Stimulated activated naive CD8-positive, alpha-beta T cell treated with anti-CD3 and anti-CD28 coated beads, Interleukin-15, Interleukin-2, amounts not matched to agents 100 U/mL and 50 U/mL, for 24 hours (primary cell): ENCODE results near the gene STAG1.
"Not testable (repeated sequence)": the region's sequence is repeated elsewhere in the genome, so short reads cannot be mapped to it uniquely, and the experiment has no call there.

Experiments used
- ATAC-seq: fragments of 150-1000 bp; cut with Tn5 transposase; one replicate; pipeline ENCODE4 v1.10.0; 2021
- DNase-seq: peaks from one replicate; pipeline ENCODE4 v3.0.0; 2021

STAG1 gene

DNA sequence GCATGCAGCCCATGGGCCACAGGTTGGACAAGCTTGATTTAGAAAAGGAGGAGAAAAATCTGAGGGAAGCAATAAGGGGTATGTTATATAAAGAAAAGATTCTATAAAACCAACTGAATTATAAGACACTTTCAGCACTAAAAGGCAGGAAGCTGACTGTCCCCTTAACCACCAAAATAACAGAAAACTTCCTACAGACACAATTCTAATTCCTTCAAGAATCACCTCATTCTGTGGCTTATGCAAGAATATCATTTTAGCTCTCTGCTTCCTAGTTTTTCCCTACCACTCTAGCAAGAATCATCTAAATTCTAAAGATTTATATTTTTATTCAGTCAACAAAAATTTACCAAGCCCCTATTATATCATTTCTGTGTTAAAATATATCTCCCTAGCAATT, 6.3 kb downstream of the STAG1 start:
- ATAC-seq = no peak
- DNase-seq = no peak

DNA sequence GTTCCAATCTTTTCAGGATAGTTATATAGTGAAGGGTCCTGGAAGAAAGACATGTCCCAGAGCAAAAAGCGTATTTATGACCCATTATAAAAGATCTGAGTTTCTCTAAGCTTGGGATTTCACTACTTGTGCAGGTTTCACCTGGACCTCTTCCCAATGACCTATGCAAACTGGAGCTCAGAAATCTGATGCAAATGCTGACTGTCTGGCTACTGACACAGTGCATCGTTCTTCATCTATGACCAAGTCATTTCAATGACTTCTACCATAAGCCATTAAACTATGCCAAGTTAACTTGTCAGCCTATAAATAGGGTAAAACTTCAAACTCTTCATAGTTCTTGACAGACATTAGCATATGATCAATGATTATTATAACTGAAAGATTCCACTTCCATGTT, 11.1 kb downstream of the STAG1 start:
- no peak for ATAC-seq
- no peak for DNase-seq

DNA sequence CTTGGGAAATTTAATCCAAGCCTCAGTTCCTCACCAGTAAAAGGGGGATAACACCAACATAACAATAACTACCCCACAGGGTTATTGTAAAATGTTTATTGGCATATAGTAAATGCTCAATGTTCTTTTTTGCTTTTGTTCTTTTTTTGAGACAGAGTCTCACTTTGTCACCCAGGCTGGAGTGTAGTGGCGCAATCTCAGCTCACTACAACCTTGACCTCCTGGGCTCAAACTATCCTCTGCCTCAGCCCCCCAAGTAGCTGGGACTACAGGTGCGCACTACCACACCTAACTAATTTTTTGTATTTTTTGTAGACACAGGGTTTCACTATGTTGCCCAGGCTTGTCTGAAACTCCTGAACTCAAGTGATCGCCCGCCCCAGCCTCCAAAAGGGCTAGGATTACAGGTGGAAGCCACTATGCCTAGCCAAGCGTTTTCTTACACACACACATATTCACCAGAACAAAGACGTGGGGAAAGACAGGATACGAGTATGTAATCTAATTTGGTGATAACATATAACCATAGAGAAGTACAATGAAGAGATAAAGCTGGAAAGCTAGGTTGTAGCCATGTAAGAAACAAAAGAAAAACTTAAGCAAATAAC, 11.7 kb downstream of the STAG1 start:
- DNase-seq (no peak), ATAC-seq (no peak)

GRCh38 chr3:136736950-136737349, 15.2 kb downstream of the STAG1 start:
- not testable (repeated sequence) for DNase-seq, ATAC-seq

DNA sequence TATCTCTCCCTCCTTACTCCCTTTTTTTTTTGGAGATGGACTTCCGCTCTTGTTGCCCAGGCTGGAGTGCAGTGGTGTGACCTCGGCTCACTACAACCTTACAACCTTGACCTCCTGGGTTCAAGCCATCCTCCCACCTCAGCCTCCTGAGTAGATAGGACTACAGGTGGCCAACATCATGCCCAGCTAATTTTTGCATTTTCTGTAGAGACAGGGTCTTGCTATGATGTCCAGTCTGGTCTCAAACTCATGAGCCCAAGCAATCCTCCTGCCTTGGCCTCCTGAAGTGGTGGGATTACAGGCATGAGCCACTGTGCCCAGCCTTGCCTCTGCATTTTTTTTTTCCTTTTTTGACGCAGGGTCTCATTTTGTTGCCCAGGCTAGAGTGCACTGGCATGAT, 17.1 kb downstream of the STAG1 start:
- DNase-seq (no peak), ATAC-seq (no peak)

DNA sequence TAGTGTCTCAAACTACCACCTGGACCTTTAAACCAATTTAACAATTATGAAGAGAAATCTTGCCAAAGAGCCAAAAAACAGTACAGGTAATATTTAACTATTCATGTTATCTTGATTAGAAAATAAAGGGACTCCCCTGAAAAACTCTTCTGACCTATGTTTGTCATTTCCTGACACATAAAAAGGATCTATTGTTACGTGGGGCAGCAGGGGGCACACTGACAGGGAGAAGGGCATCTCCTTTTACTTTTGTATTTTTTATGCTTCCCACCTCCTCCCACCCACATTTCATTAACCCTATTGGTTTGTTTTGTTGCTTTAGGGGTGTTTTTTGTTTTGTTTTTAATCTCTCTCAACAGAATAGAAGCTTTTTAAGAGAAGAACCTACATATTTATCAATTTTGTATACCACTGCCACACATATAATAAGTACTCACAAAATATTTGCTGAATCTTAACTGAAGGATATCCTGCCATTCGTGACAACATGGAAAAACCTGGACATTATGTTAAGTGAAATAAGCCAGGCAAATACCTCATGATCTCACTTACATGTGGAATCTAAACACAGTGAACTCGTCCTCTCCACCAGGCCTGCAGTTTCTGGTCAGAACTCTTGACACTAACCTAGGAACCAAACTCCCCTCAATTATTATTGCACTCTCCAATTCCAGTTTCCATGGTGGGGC, 17.7 kb downstream of the STAG1 start:
- ATAC-seq = no peak
- no peak for DNase-seq

- ATAC-seq (no peak), DNase-seq (no peak)
Measured at GRCh38 chr3:136733317-136733833, 18.8 kb downstream of the STAG1 start.

GRCh38 chr3:136731274-136731884, 20.8 kb downstream of the STAG1 start:
- DNase-seq = no peak
- no peak for ATAC-seq

DNA sequence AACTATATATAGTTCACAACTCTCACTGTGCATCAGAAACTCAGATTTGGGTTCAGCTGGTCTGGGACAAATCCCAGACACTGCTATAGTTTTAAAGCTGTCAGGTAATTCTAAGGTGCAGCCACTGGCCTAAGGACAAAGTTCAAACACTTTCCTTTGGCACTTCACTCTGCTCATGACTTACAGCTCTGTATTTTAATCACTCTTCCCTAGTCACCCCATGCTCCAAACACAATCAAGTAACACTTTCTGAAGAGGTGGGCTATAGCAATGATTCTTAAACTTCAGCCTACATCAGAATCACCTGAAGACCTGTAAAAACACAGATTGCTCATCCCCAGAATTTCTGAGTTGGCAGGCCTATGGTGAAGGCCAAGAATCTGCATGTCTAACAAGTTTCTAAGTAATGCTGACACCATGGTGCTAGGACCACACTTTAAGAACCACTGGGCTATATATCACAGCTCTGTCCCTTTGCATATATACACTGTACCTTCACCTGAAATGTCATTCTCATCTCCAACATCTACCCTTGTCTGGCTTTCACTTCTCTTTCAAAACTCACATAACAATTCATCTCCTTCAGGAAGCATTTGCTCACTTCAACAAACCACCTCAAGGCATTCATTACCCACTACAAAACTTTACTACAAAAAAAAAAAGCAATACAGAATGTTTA, 21.4 kb downstream of the STAG1 start:
- ATAC-seq (peak; percentile 30), DNase-seq (no peak)

DNA sequence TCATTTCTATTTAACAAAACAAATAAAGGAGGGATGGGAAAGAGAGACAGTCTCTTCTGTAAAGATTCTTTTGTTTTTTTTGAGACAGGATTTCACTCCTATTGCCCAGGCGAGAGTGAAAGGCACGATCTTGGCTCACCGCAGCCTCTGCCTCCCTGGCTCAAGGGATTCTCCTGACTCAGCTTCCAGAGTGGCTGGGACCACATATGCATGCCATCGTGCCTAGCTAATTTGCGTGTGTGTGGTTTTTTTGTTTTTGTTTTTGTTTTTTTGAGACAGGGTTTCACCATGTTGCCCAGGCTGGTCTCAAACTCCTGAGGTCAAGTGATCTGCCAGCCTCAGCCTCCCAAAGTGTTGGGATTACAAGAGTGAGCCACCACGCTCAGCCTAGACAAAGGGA, 23.3 kb downstream of the STAG1 start:
- DNase-seq = no peak
- no peak for ATAC-seq

- DNase-seq = no peak
- peak; percentile 58 for ATAC-seq
Measured at GRCh38 chr3:136728473-136728872, 23.7 kb downstream of the STAG1 start.

DNA sequence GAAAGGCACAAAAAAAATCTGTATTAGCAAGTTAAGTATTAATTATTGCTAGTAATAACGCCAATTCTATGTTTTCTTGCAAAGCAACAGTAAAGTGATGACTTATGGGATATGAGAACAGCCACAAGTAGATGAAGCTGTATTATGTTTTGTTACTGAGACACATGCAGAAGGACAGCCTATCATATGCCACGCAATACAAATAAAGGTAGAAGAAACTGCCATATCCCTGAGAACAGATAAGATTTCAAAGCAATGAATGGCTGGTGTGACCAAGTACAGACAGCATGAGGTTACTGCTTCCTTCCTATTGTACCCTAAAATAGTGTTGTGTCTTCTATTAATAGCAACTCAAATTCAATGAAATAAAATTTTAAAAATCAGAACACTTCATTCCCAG, 26.7 kb downstream of the STAG1 start:
- no peak for DNase-seq

GRCh38 chr3:136722916-136723315, 29.3 kb downstream of the STAG1 start:
- DNase-seq, ATAC-seq: not testable (repeated sequence)

More for the DNA sequence above, 26.7 kb downstream of the STAG1 start:
- ATAC-seq = no peak

DNA sequence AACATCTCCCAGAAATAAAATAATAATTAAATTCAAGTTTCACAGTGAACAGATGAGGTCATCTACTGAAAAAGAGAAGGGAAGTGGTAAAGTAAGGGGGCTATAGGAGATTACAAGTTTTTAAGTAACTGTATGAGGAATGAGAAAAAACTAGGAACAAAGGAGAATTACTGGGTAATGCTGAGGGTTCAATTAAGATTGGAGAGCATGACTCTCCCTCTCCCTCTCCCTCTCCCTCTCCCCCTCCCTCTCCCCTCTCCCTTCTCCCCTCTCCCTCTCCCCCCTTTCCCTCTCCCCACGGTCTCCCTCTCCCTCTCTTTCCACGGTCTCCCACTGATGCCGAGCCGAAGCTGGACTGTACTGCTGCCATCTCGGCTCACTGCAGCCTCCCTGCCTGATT, 29.8 kb downstream of the STAG1 start:
- not testable (repeated sequence) for DNase-seq, ATAC-seq

DNA sequence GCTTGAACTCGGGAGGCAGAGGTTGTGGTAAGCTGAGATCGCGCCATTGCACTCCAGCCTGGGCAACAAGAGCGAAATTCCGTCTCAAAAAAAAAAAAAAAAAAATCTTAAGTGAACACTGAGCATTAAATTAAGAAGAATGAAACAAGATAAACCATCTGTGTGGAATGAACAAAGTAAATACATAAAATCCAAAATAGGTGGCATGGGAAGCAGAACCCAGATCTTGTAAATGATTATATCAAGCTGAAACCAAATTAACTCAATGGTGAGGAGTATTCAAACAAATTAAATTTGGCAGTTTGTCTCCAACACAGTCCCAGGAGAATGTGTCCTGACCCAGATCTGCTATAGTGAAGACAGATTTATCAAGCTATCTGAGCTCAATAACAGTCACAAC, 32.1 kb downstream of the STAG1 start:
- DNase-seq (no peak), ATAC-seq (no peak)

- ATAC-seq (peak; percentile 32), DNase-seq (no peak)
Measured at GRCh38 chr3:136716629-136717028, 35.5 kb downstream of the STAG1 start.

- ATAC-seq = no peak
- DNase-seq = no peak
Measured at GRCh38 chr3:136714020-136714419, 38.2 kb downstream of the STAG1 start.

DNA sequence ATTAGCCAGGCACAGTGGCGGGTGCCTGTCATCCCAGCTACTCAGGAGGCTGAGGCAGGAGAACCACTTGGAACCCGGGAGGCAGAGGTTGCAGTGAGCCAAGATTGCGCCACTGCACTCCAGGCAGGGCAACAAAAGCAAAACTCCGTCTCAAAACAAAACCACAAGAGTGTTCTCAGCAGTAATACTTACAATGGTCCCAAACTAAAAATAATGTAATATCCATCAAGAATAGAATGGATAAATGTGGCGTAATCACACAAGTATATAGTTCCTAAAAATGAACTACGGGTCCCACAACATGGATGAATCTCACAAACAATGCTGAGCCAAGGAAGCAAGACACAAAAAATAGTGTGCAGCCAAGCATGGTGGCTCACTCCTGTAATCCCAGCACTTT, 39.2 kb downstream of the STAG1 start:
- DNase-seq = no peak
- ATAC-seq = no peak

DNA sequence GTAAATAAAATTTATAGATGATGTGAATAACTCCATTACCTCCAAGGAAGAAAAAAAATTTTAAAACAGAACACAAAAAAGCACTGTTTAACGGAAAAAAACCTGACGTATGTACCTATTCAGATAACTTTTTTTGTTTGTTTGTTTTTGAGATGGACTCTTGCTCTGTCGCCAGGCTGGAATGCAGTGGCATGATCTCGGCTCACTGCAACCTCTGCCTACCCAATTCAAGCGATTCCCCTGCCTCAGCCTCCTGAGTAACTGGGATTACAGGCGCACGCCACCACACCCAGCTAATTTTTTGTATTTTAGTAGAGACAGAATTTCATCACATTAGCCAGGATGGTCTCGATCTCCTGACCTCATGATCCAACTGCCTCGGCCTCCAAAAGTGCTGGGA, 40.3 kb downstream of the STAG1 start:
- ATAC-seq, DNase-seq: not testable (repeated sequence)

GRCh38 chr3:136711277-136711676, 40.9 kb downstream of the STAG1 start:
- no peak for DNase-seq
- ATAC-seq = no peak

DNA sequence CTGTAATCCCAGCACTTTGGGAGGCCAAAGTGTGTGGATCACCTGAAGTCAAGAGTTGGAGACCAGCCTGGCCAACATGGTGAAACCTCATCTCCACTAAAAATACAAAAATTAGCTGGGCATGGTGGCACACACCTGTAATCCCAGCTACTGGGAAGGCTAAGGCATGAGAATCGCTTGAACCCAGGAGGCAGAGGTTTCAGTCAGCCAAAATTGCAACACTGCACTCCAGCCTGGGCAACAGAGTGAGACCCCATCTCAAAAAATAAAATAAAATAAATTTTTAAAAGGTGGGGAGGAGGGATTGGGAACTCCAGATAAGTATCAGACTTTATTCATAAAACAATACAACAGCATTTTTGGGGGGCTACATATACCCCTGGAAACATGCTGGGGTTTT, 42.4 kb downstream of the STAG1 start:
- not testable (repeated sequence) for DNase-seq, ATAC-seq

DNA sequence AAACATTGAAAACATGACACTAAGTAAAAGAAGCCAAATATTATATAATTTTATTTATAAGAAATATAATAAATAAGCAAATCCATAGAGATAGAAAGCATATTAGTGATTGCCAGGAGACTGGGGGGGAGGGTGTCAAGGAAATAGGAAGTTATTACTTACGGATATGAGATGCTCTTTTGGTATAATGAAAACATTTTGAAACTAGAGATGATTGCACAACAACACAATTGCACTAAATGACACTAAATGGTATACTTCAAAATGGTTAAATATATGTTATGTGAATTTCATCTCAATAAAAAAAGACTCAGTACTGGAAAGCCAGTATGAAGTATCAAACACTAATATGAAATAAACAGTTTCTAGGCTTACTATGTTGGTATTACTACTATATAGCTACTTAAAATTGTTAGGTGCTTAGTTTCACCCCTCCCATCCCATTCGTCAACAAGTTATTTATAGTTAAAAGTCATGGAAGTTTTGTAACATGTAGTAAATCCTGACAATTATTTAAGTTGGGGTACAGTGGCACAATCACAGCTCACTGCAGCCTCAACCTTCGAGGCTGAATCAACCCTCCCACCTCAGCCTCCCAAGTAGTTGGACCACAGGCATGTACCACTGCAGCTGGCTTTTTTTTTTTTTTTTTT, 43.7 kb downstream of the STAG1 start:
- ATAC-seq (no peak), DNase-seq (no peak)
